Psoas muscle (tissue), 8 donors: ENCODE data around the gene DNM3. TPM values are rescaled to one million over a fixed set of nuclear protein-coding genes. Genes with fewer than 3 reads are reported as not detected.

Experiments
- ATAC-seq, 4 donors: fragments of 200-7000 bp; cut with Tn5 transposase; one replicate each; pipeline ENCODE4 v1.9.1; 2020; ENCODE audit warnings: moderate library complexity in 3 of 4, mild to moderate bottlenecking in 2 of 4
- DNase-seq, 2 donors: peaks; one replicate each; pipeline ENCODE4 v3.0.0-alpha.2; 2020
- H3K27ac ChIP-seq: fragments of 200-600 bp; one replicate; pipeline ENCODE4 v1.8.0; 2022
- H3K27me3 ChIP-seq, 3 donors: fragments of 200-600 bp in 1 of 3; one replicate each; pipeline versions ENCODE4 v1.6.1 to v1.8.0; 2013 to 2022; ENCODE audit warnings: low read length in 2 of 3, mild to moderate bottlenecking in 2 of 3, moderate library complexity in 1 of 3; ENCODE audit not compliant: insufficient read depth in 3 of 3
- H3K36me3 ChIP-seq, 2 donors: fragments of 200-600 bp in 1 of 2; one replicate each; pipeline versions ENCODE4 v1.6.1 to v1.8.0; 2013 to 2022; ENCODE audit warnings: low read depth in 1 of 2, mild to moderate bottlenecking in 1 of 2, moderate library complexity in 1 of 2; ENCODE audit not compliant: insufficient read depth in 1 of 2
- H3K4me1 ChIP-seq: fragments of 200-600 bp; one replicate; pipeline ENCODE4 v1.8.0; 2022
- H3K4me3 ChIP-seq: fragments of 200-600 bp; one replicate; pipeline ENCODE4 v1.8.0; 2022; ENCODE audit warnings: mild to moderate bottlenecking
- H3K9me3 ChIP-seq: fragments of 200-600 bp; one replicate; pipeline ENCODE4 v1.8.0; 2022
- WGBS, 3 donors: extraction: QIAGEN DNeasy Blood & Tissue Kit; methylation state at CpG; one replicate each; pipeline versions ENCODE4 v1.1.6 to v1.1.7; 2013; 5-methylcytosine and 5-hydroxymethylcytosine counted together
- intact Hi-C, 2 donors: fragments of 100-400 bp; cut with DNase I; formaldehyde crosslinking; loops; one replicate each; pipeline versions ENCODE4 v1.11.0 to v1.14.2; 2022
- polyA plus RNA-seq, 3 donors: library from polyadenylated mRNA; stranded (reverse); fragments of 200-250 nt; gene quantifications; one replicate each; pipeline ENCODE4 v1.2.3, GENCODE V29; 2013
- total RNA-seq, 4 donors: library from RNA; stranded (reverse); fragmentation: NEBNext Ultra II Directional in 2 of 4; extraction: Animal tissue kit (Norgen Biotek cat#: 25700) in 2 of 4; gene quantifications; one replicate each; pipeline versions ENCODE4 v1.2.1 to v1.2.4, GENCODE V29; 2021 to 2023
- TF ChIP-seq, protein P1 (sequence below): fragments of 200-600 bp; IDR thresholded peaks from one replicate; pipeline ENCODE4 v1.8.0; 2022; ENCODE audit warnings: antibody characterized with exemption
- donor health status: healthy with polysubstance abuse.
- donor health status: DM: no; HTN: no; CAD: no; lungs with moderate emphysema.
- donor health status: Bipolar disorder and iron deficiency.
- donor health status: healthy.
- donor health status: DM: yes; HTN: yes; CAD: no.
- donor health status: DM: no; HTN: no; CAD: no.
- donor health status: DM: no; HTN: no; CAD: no.
- donor health status: DM: yes; HTN: yes; CAD: no.

DNM3 gene
- total and polyA plus RNA-seq, 7 donors: 0.31 to 1.0 (median 0.77) TPM

- H3K27ac ChIP-seq: no peak overlapping the region
- TF ChIP-seq, protein P1, sequence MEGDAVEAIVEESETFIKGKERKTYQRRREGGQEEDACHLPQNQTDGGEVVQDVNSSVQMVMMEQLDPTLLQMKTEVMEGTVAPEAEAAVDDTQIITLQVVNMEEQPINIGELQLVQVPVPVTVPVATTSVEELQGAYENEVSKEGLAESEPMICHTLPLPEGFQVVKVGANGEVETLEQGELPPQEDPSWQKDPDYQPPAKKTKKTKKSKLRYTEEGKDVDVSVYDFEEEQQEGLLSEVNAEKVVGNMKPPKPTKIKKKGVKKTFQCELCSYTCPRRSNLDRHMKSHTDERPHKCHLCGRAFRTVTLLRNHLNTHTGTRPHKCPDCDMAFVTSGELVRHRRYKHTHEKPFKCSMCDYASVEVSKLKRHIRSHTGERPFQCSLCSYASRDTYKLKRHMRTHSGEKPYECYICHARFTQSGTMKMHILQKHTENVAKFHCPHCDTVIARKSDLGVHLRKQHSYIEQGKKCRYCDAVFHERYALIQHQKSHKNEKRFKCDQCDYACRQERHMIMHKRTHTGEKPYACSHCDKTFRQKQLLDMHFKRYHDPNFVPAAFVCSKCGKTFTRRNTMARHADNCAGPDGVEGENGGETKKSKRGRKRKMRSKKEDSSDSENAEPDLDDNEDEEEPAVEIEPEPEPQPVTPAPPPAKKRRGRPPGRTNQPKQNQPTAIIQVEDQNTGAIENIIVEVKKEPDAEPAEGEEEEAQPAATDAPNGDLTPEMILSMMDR: no peak
- WGBS, 3 donors: 93 to 100% (median 94%) methylated on average over 1 of the region's 1 CpG
- intact Hi-C loops: no loop called here
- ATAC-seq (no peak), DNase-seq (no peak)
- H3K27me3 ChIP-seq: no peaks in the 10 kb centered on the region
- no peaks in the 10 kb centered on the region for H3K9me3 ChIP-seq
- no peaks in the 10 kb centered on the region for H3K36me3 ChIP-seq
- no peak overlapping the region for H3K4me3 ChIP-seq
- no peaks in the 10 kb centered on the region for H3K4me1 ChIP-seq
These were observed 334.9 kb downstream of the DNM3 start for GRCh38 chr1:172176206-172176605.

DNA sequence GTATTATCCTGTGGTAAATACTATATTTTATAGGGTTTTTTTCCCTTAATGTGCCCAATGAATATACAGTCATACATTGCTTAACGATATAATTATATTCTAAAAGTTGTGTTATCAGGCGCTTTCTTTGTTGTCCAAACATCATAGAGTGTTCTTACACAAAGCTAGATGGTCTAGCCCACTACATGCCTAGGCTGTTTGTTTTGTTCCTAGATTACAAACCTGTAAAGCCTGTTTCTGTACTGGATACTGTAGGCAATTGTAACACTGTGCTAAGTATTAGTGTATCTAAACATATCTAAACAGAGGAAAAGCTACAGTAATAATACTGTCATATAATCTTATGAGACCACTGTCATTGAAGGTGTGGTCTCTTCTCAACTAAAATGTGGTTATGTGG lies 336.6 kb downstream of the DNM3 start:
- DNase-seq (no peak), ATAC-seq (no peak)
- no peak overlapping the region for H3K27ac ChIP-seq
- intact Hi-C loops: no loop called here
- no peak overlapping the region for H3K4me3 ChIP-seq
- TF ChIP-seq, protein P1: no peak
- WGBS, 3 donors: 97 to 100% (median 99%) methylated on average over 2 of the region's 2 CpGs
- H3K4me1 ChIP-seq: peaks cover 2% of the 10 kb centered on the region
- no peaks in the 10 kb centered on the region for H3K36me3 ChIP-seq
- no peaks in the 10 kb centered on the region for H3K9me3 ChIP-seq
- no peaks in the 10 kb centered on the region for H3K27me3 ChIP-seq

- Histone ChIP-seq H3K27ac (no peak overlapping the region), H3K4me1 (peaks cover 2% of the 10 kb centered on the region), H3K9me3 (no peaks in the 10 kb centered on the region), H3K36me3 (no peaks in the 10 kb centered on the region), H3K27me3 (no peaks in the 10 kb centered on the region), H3K4me3 (no peak overlapping the region)
- 94 to 98% (median 96%) methylated on average over 2 of the region's 2 CpGs for WGBS, 3 donors
- TF ChIP-seq, protein P1: no peak
- DNase-seq (no peak), ATAC-seq (no peak)
- intact Hi-C loops: no loop called here
These were observed 337.6 kb downstream of the DNM3 start for GRCh38 chr1:172178886-172179285.

- 69 to 80% (median 73%) methylated on average over 3 of the region's 3 CpGs for WGBS, 3 donors
- Histone ChIP-seq H3K27me3 (no peaks in the 10 kb centered on the region), H3K4me3 (no peak overlapping the region), H3K9me3 (no peaks in the 10 kb centered on the region), H3K27ac (no peak overlapping the region), H3K36me3 (no peaks in the 10 kb centered on the region), H3K4me1 (peaks cover 2% of the 10 kb centered on the region)
- TF ChIP-seq, protein P1: no peak
- ATAC-seq: no peak
- DNase-seq: no peak
- intact Hi-C loops: no loop called here
These were observed 338.6 kb downstream of the DNM3 start for GRCh38 chr1:172179918-172180317.
